Glomerular endothelial cell (primary cell): ENCODE results near the gene SULT1A3. TPM values are rescaled to one million over a fixed set of nuclear protein-coding genes. Genes with fewer than 3 reads are reported as not detected.

Experiments
- total RNA-seq: library from RNA; depleted of rRNA; stranded (reverse); fragments of >200 nt; gene quantifications from 2 replicates; pipeline ENCODE4 v1.2.3, GENCODE V29; 2015

The SULT1A3 gene
- total RNA-seq, 1 donor from 2014 or later, result 19.4 TPM

Other genes starting within 250 kb of the SULT1A3 start
- gene TMEM219, start 237.2 kb upstream of the SULT1A3 start, total RNA-seq, result 151 and 167 TPM in 2 replicates
- gene TAOK2, start 225.4 kb upstream of the SULT1A3 start, total RNA-seq, result 97.8 and 130 TPM in 2 replicates
- 7.7 and 9.6 TPM in 2 replicates for gene HIRIP3, start 203.6 kb upstream of the SULT1A3 start, total RNA-seq
- gene INO80E, start 203.0 kb upstream of the SULT1A3 start, total RNA-seq, result 55.1 and 77.5 TPM in 2 replicates
- gene DOC2A, start 188.2 kb upstream of the SULT1A3 start, total RNA-seq, result 0.06 and 0.10 TPM in 2 replicates
- not detected in 2 replicates for gene C16orf92, start 176.1 kb upstream of the SULT1A3 start, total RNA-seq
- gene TLCD3B, start 168.0 kb upstream of the SULT1A3 start, total RNA-seq, result 0.82 TPM in 1 of 2 replicates, not detected in the other
- gene ALDOA, start 133.5 kb upstream of the SULT1A3 start, total RNA-seq, result 1,069 and 1,121 TPM in 2 replicates
- gene PPP4C, start 123.3 kb upstream of the SULT1A3 start, total RNA-seq, result 117 and 121 TPM in 2 replicates
- gene TBX6, start 107.3 kb upstream of the SULT1A3 start, total RNA-seq, result 0.41 and 0.58 TPM in 2 replicates
- gene YPEL3, start 103.0 kb upstream of the SULT1A3 start, total RNA-seq, result 26.1 and 52.7 TPM in 2 replicates
- 0.82 and 5.3 TPM in 2 replicates for gene GDPD3, start 85.7 kb upstream of the SULT1A3 start, total RNA-seq
- 84.0 and 84.8 TPM in 2 replicates for gene MAPK3, start 76.0 kb upstream of the SULT1A3 start, total RNA-seq
- gene CORO1A, start 15.7 kb upstream of the SULT1A3 start, total RNA-seq, result 1.5 and 3.0 TPM in 2 replicates
- 223 and 376 TPM in 2 replicates for gene BOLA2B, start 5.6 kb upstream of the SULT1A3 start, total RNA-seq
- 62.4 and 113 TPM in 2 replicates for gene SLX1A, start 5.4 kb upstream of the SULT1A3 start, total RNA-seq
- gene NPIPB13, start 49.2 kb downstream of the SULT1A3 start, total RNA-seq, result 0.47 and 1.5 TPM in 2 replicates
- gene CD2BP2, start 156.1 kb downstream of the SULT1A3 start, total RNA-seq, result 55.6 and 56.3 TPM in 2 replicates
- 47.8 and 61.4 TPM in 2 replicates for gene TBC1D10B, start 171.2 kb downstream of the SULT1A3 start, total RNA-seq
- gene MYL11, start 175.5 kb downstream of the SULT1A3 start, total RNA-seq, result not detected in 2 replicates
- 0.47 TPM in 1 of 2 replicates, not detected in the other for gene SEPTIN1, start 183.3 kb downstream of the SULT1A3 start, total RNA-seq
- gene ZNF48, start 196.2 kb downstream of the SULT1A3 start, total RNA-seq, result 14.0 and 14.4 TPM in 2 replicates
- 19.0 and 19.8 TPM in 2 replicates for gene ZNF771, start 208.4 kb downstream of the SULT1A3 start, total RNA-seq
- gene DCTPP1, start 230.8 kb downstream of the SULT1A3 start, total RNA-seq, result 35.9 and 43.8 TPM in 2 replicates
- gene SEPHS2, start 246.6 kb downstream of the SULT1A3 start, total RNA-seq, result 35.3 and 38.1 TPM in 2 replicates